ENCODE data around the gene RHEX.

The RHEX gene

DNA sequence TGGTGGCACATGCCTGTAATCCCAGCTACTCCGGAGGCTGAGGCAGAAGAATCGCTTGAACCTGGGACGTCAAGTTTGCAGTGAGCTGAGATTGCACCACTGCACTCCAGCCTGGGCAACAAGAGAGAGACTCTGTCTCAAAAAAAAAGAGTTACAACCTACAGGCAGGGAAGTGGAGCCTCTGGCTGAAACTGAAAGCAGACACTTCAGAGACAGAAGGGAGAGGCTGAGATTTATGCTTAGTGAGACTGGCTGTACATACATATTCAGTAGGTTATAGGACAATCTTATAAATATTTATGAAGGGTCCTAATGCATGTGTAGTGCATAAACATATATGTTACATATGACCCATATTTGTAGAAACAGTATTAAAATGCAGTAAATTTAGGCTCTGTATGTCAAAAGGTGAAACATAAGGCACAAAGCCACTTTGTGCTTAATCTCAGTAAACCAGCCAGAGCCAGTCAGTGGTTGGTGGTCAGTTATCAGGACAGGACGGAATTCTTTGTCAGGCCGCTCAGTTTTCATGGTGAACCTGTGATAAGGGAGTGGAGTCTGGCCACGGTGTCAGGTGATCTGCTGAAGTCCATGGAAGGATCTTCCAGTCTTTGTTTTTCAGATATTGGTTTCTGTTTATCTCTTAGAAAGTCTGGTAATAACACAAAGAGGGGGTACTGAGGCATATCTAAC, 13.7 kb downstream of the RHEX start:
- TF ChIP-seq POLR2AphosphoS5 (IDR thresholded peaks at IDR 0.05; ENCODE audit: low read depth, low read length) (no peak), TAF1 (IDR thresholded peaks at IDR 0.05; ENCODE audit: borderline replicate concordance, insufficient read depth, low read length) (no peak), FOXP2 (optimal IDR thresholded peaks at IDR 0.05; ENCODE audit: borderline replicate concordance, extremely low read depth, extremely low read length, insufficient read depth) (no peak), SIN3A (IDR thresholded peaks at IDR 0.05; ENCODE audit: borderline replicate concordance, insufficient read depth, low read length) (no peak)
- TF ChIP-seq, protein P1, sequence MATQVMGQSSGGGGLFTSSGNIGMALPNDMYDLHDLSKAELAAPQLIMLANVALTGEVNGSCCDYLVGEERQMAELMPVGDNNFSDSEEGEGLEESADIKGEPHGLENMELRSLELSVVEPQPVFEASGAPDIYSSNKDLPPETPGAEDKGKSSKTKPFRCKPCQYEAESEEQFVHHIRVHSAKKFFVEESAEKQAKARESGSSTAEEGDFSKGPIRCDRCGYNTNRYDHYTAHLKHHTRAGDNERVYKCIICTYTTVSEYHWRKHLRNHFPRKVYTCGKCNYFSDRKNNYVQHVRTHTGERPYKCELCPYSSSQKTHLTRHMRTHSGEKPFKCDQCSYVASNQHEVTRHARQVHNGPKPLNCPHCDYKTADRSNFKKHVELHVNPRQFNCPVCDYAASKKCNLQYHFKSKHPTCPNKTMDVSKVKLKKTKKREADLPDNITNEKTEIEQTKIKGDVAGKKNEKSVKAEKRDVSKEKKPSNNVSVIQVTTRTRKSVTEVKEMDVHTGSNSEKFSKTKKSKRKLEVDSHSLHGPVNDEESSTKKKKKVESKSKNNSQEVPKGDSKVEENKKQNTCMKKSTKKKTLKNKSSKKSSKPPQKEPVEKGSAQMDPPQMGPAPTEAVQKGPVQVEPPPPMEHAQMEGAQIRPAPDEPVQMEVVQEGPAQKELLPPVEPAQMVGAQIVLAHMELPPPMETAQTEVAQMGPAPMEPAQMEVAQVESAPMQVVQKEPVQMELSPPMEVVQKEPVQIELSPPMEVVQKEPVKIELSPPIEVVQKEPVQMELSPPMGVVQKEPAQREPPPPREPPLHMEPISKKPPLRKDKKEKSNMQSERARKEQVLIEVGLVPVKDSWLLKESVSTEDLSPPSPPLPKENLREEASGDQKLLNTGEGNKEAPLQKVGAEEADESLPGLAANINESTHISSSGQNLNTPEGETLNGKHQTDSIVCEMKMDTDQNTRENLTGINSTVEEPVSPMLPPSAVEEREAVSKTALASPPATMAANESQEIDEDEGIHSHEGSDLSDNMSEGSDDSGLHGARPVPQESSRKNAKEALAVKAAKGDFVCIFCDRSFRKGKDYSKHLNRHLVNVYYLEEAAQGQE (IDR thresholded peaks at IDR 0.05; ENCODE audit: insufficient read depth in 1 of 2, low read depth in 2 of 2, low read length in 2 of 2): no peak

GRCh38 chr1:206067486-206068227, 14.7 kb downstream of the RHEX start:
- TF ChIP-seq, protein P1 (IDR thresholded peaks at IDR 0.05; ENCODE audit: insufficient read depth in 1 of 2, low read depth in 2 of 2, low read length in 2 of 2): no peak
- TF ChIP-seq FOXP2 (optimal IDR thresholded peaks at IDR 0.05; ENCODE audit: borderline replicate concordance, extremely low read depth, extremely low read length, insufficient read depth) (no peak), POLR2AphosphoS5 (IDR thresholded peaks at IDR 0.05; ENCODE audit: low read depth, low read length) (no peak), TAF1 (IDR thresholded peaks at IDR 0.05; ENCODE audit: borderline replicate concordance, insufficient read depth, low read length) (no peak), SIN3A (IDR thresholded peaks at IDR 0.05; ENCODE audit: borderline replicate concordance, insufficient read depth, low read length) (no peak)

- TF ChIP-seq, protein P1 (IDR thresholded peaks at IDR 0.05; ENCODE audit: insufficient read depth in 1 of 2, low read depth in 2 of 2, low read length in 2 of 2): no peak
- TF ChIP-seq FOXP2 (optimal IDR thresholded peaks at IDR 0.05; ENCODE audit: borderline replicate concordance, extremely low read depth, extremely low read length, insufficient read depth): no peak
- no peak for TF ChIP-seq SIN3A (IDR thresholded peaks at IDR 0.05; ENCODE audit: borderline replicate concordance, insufficient read depth, low read length)
- no peak for TF ChIP-seq POLR2AphosphoS5 (IDR thresholded peaks at IDR 0.05; ENCODE audit: low read depth, low read length)
- no peak for TF ChIP-seq TAF1 (IDR thresholded peaks at IDR 0.05; ENCODE audit: borderline replicate concordance, insufficient read depth, low read length)
These were observed 15.3 kb downstream of the RHEX start for GRCh38 chr1:206068314-206068713.

- TF ChIP-seq POLR2AphosphoS5 (IDR thresholded peaks at IDR 0.05; ENCODE audit: low read depth, low read length) (no peak), TAF1 (IDR thresholded peaks at IDR 0.05; ENCODE audit: borderline replicate concordance, insufficient read depth, low read length) (no peak), FOXP2 (optimal IDR thresholded peaks at IDR 0.05; ENCODE audit: borderline replicate concordance, extremely low read depth, extremely low read length, insufficient read depth) (no peak), SIN3A (IDR thresholded peaks at IDR 0.05; ENCODE audit: borderline replicate concordance, insufficient read depth, low read length) (no peak)
- TF ChIP-seq, protein P1 (IDR thresholded peaks at IDR 0.05; ENCODE audit: insufficient read depth in 1 of 2, low read depth in 2 of 2, low read length in 2 of 2): no peak
These were observed 17.8 kb downstream of the RHEX start for GRCh38 chr1:206070627-206071304.
